Measurements from ENCODE around the gene M1AP. TPM values are rescaled to one million over a fixed set of nuclear protein-coding genes. Genes with fewer than 3 reads are reported as not detected.

Gene M1AP
- total RNA-seq, 1 experiment from 2014 or later, result not detected

- no peak for DNase-seq
- Mint-ChIP-seq H3K9me3 (ENCODE audit: unreplicated experiment) (no peaks in the 10 kb centered on the region), H3K27me3 (ENCODE audit: insufficient read depth, unreplicated experiment) (no peaks in the 10 kb centered on the region), H3K4me1 (ENCODE audit: low read depth, unreplicated experiment) (no peaks in the 10 kb centered on the region), H3K27ac (ENCODE audit: unreplicated experiment) (no peak overlapping the region), H3K4me3 (ENCODE audit: unreplicated experiment) (no peak overlapping the region), H3K36me3 (ENCODE audit: insufficient read depth, unreplicated experiment) (no peaks in the 10 kb centered on the region)
- POLR2A ChIA-PET, result interaction anchor here (0.9 to 1.1 kb wide), 2 partner anchors 8 to 10 kb away, joined by 3 read pairs; no protein-coding TSS in a partner anchor
- no peaks in the 10 kb centered on the region for H3K27me3 ChIP-seq (replicated peaks; ENCODE audit: control insufficient read depth, insufficient read depth, low read length)
- no peaks in the 10 kb centered on the region for H3K36me3 ChIP-seq (ENCODE audit: control insufficient read depth, insufficient read depth, low read length)
- H3K4me1 ChIP-seq, result no peaks in the 10 kb centered on the region; the same call in 1 of the 2 replicates
- BruUV-seq (replicated peaks), result no TSS peak
- intact Hi-C loops (cut with micrococcal nuclease; ENCODE audit: unreplicated experiment), result no loop called here
- no peaks in the 10 kb centered on the region for H3K9me3 ChIP-seq
- H3K4me3 ChIP-seq (ENCODE audit: low read depth, low read length), result no peak overlapping the region
- no peak for TF ChIP-seq CTCF (IDR thresholded peaks at IDR 0.05; ENCODE audit: insufficient read depth in 1 of 2, low read depth in 1 of 2, low read length in 1 of 2, severe bottlenecking in 1 of 2, unreplicated experiment in 1 of 2)
- CTCF ChIA-PET, result interaction anchor here (0.6 to 1.0 kb wide), 2 partner anchors 36 to 82 kb away, joined by 3 to 9 read pairs; no protein-coding TSS in a partner anchor
These were observed 109.2 kb downstream of the M1AP start for GRCh38 chr2:74538881-74539339.

GRCh38 chr2:74537140-74537539, 111.0 kb downstream of the M1AP start:
- intact Hi-C loops (cut with micrococcal nuclease; ENCODE audit: unreplicated experiment), result no loop called here
- H3K9me3 Mint-ChIP-seq (ENCODE audit: unreplicated experiment), result no peaks in the 10 kb centered on the region
- H3K27me3 Mint-ChIP-seq (ENCODE audit: insufficient read depth, unreplicated experiment), result no peaks in the 10 kb centered on the region
- no peaks in the 10 kb centered on the region for H3K9me3 ChIP-seq
- no peak overlapping the region for H3K4me3 ChIP-seq (ENCODE audit: low read depth, low read length)
- no peaks in the 10 kb centered on the region for H3K27me3 ChIP-seq (replicated peaks; ENCODE audit: control insufficient read depth, insufficient read depth, low read length)
- ChIA-PET CTCF (no interaction called here), POLR2A (no interaction called here)
- no peak overlapping the region for H3K27ac Mint-ChIP-seq (ENCODE audit: unreplicated experiment)
- no peak for DNase-seq
- no peak for TF ChIP-seq CTCF (IDR thresholded peaks at IDR 0.05; ENCODE audit: insufficient read depth in 1 of 2, low read depth in 1 of 2, low read length in 1 of 2, severe bottlenecking in 1 of 2, unreplicated experiment in 1 of 2)
- no peaks in the 10 kb centered on the region for H3K4me1 Mint-ChIP-seq (ENCODE audit: low read depth, unreplicated experiment)
- no TSS peak for BruUV-seq (replicated peaks)
- H3K36me3 Mint-ChIP-seq (ENCODE audit: insufficient read depth, unreplicated experiment), result no peaks in the 10 kb centered on the region
- H3K36me3 ChIP-seq (ENCODE audit: control insufficient read depth, insufficient read depth, low read length), result no peaks in the 10 kb centered on the region
- no peak overlapping the region for H3K4me3 Mint-ChIP-seq (ENCODE audit: unreplicated experiment)
- no peaks in the 10 kb centered on the region; the same call in 1 of the 2 replicates for H3K4me1 ChIP-seq

DNA sequence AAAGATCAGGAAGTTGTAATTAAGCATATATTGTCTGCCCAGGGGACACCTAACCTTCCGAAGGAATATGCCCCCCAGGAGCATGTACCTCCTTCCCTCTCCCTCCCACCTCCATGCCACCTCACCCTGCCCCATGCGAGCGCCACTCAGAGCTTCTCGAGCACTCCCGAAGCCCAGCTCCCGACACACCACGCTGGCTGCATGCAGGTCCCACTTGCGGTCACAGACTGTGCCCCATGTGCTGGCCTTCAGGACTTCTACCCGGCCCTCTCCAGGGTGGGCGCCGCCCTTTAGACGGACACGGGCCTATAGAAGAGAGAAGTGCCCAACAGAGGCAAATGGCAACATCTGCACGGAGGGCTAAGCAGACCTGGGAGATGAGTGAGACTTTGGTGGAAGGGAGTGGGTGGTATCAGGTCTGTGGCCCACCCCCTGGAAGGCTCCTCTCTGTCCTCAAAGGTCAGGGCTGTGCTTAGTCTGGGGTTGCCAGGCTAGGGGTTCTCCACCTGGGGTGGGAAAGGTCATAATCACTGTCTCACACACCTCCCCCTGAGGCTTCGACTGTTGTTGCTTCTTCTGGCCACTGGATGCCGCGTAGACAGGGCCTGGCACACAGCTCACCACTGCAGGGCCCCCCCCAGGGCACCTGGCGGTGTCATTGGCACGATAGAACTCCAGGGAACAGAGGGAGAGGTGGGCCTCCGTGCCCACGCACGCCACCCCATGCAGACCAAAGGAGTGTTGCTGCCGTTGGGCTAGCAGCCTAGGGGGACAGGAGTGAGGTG, 111.8 kb downstream of the M1AP start:
- ChIA-PET POLR2A (no interaction called here), CTCF (no interaction called here)
- no peak overlapping the region for H3K4me3 ChIP-seq (ENCODE audit: low read depth, low read length)
- no peaks in the 10 kb centered on the region for H3K36me3 ChIP-seq (ENCODE audit: control insufficient read depth, insufficient read depth, low read length)
- H3K27me3 Mint-ChIP-seq (ENCODE audit: insufficient read depth, unreplicated experiment), result no peaks in the 10 kb centered on the region
- H3K9me3 ChIP-seq, result no peaks in the 10 kb centered on the region
- H3K4me3 Mint-ChIP-seq (ENCODE audit: unreplicated experiment), result no peak overlapping the region
- no TSS peak for BruUV-seq (replicated peaks)
- no peaks in the 10 kb centered on the region for H3K27me3 ChIP-seq (replicated peaks; ENCODE audit: control insufficient read depth, insufficient read depth, low read length)
- TF ChIP-seq CTCF (IDR thresholded peaks at IDR 0.05; ENCODE audit: insufficient read depth in 1 of 2, low read depth in 1 of 2, low read length in 1 of 2, severe bottlenecking in 1 of 2, unreplicated experiment in 1 of 2), result no peak
- peaks cover 4% of the 10 kb centered on the region for H3K36me3 Mint-ChIP-seq (ENCODE audit: insufficient read depth, unreplicated experiment)
- H3K9me3 Mint-ChIP-seq (ENCODE audit: unreplicated experiment), result no peaks in the 10 kb centered on the region
- no peak for DNase-seq
- H3K27ac Mint-ChIP-seq (ENCODE audit: unreplicated experiment), result no peak overlapping the region
- no peaks in the 10 kb centered on the region; the same call in 1 of the 2 replicates for H3K4me1 ChIP-seq
- peaks cover 3% of the 10 kb centered on the region for H3K4me1 Mint-ChIP-seq (ENCODE audit: low read depth, unreplicated experiment)
- intact Hi-C loops (cut with micrococcal nuclease; ENCODE audit: unreplicated experiment), result no loop called here
